Body of pancreas (tissue), 4 donors: ENCODE data around the gene ENAH.

ENCODE experiments used
- POLR2A ChIP-seq, 3 donors: fragments of 450-650 bp; IDR thresholded peaks; one replicate each; pipeline ENCODE4 v1.6.1; 2016; ENCODE audit warnings: antibody characterized with exemption in 3 of 3, mild to moderate bottlenecking in 2 of 3
- TF ChIP-seq, protein P1 (sequence below), 7 experiments: fragments of 450-650 bp in 4 of 7; fragments of 200-600 bp in 3 of 7; sonication (generic) in 3 of 7; IDR thresholded peaks; one replicate each; pipeline ENCODE4 v1.5.1; 2016 to 2019; ENCODE audit warnings: antibody characterized with exemption in 7 of 7

DNA sequence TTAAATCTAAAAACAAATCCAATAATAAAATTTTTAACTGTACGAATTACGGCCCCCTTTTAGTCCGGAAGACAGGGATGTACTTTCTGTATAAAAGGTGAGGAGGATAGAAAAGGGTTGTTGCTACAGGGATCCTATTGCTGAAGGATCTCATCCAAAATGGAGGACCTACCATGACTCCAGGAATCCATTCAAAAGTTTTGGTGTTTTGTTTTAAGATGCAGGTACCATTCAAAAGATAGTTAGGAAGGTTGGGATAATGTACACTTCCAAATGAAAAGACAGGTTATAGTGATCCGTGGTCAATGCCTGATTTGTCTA is 1.3 kb upstream of the ENAH start:
- TF ChIP-seq, protein P1, sequence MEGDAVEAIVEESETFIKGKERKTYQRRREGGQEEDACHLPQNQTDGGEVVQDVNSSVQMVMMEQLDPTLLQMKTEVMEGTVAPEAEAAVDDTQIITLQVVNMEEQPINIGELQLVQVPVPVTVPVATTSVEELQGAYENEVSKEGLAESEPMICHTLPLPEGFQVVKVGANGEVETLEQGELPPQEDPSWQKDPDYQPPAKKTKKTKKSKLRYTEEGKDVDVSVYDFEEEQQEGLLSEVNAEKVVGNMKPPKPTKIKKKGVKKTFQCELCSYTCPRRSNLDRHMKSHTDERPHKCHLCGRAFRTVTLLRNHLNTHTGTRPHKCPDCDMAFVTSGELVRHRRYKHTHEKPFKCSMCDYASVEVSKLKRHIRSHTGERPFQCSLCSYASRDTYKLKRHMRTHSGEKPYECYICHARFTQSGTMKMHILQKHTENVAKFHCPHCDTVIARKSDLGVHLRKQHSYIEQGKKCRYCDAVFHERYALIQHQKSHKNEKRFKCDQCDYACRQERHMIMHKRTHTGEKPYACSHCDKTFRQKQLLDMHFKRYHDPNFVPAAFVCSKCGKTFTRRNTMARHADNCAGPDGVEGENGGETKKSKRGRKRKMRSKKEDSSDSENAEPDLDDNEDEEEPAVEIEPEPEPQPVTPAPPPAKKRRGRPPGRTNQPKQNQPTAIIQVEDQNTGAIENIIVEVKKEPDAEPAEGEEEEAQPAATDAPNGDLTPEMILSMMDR (IDR thresholded peaks at IDR 0.05), result no peak
- no peak for TF ChIP-seq POLR2A (IDR thresholded peaks at IDR 0.05)
